C4-2B (cell line): ENCODE results near the gene CSMD2.

Experiments used
- CTCF ChIP-seq: fragments of 450-650 bp; conservative IDR thresholded peaks from 2 replicates; pipeline ENCODE4 v1.5.1; 2017; ENCODE audit warnings: mild to moderate bottlenecking
- ZFX ChIP-seq: fragments of 450-650 bp; IDR thresholded peaks from 2 replicates; pipeline ENCODE4 v1.6.1; 2017

DNA sequence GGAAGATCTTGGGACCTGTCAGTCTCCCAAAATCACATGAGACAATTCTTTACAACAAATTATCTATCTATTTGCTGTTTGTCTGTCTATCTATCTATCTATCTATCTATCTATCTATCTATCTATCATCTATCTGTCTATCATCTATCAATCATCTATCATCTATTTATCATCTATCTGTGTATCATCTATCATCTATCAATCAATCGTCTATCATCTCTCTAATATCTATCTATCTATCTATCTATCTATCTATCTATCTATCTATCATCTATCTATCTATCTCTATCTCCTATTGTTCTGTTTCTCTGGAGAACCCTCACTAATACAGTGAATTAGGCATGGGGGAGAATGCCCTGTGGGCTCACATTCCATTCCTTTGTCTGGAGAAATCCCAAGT lies 374.5 kb downstream of the CSMD2 start:
- TF ChIP-seq CTCF (no peak), ZFX (no peak)
